ENCODE data around the gene IL12A.

The IL12A gene

GRCh38 chr3:160027541-160028195 lies 39.0 kb downstream of the IL12A start:
- Histone ChIP-seq H3K4me3 (ENCODE audit: low read depth in 1 of 2, low read length in 2 of 2) (no peak overlapping the region), H3K4me1 (ENCODE audit: control insufficient read depth in 1 of 2, insufficient read depth in 2 of 2, low read length in 2 of 2) (no peaks in the 10 kb centered on the region), H3K27me3 (ENCODE audit: control insufficient read depth in 1 of 2, insufficient read depth in 2 of 2, low read length in 2 of 2) (no peaks in the 10 kb centered on the region), H3K27ac (ENCODE audit: low read depth, low read length) (no peak overlapping the region), H3K9ac (ENCODE audit: low read depth in 1 of 2, low read length in 2 of 2) (no peak overlapping the region), H3K36me3 (ENCODE audit: control insufficient read depth in 1 of 2, insufficient read depth in 2 of 2, low read length in 2 of 2) (no peaks in the 10 kb centered on the region), H3K9me3 (ENCODE audit: control insufficient read depth in 1 of 2, low read length in 2 of 2) (no peaks in the 10 kb centered on the region)

- Histone ChIP-seq H3K9ac (ENCODE audit: low read depth in 1 of 2, low read length in 2 of 2) (no peak overlapping the region), H3K27ac (ENCODE audit: low read depth, low read length) (no peak overlapping the region), H3K9me3 (ENCODE audit: control insufficient read depth in 1 of 2, low read length in 2 of 2) (no peaks in the 10 kb centered on the region), H3K4me3 (ENCODE audit: low read depth in 1 of 2, low read length in 2 of 2) (no peak overlapping the region), H3K4me1 (ENCODE audit: control insufficient read depth in 1 of 2, insufficient read depth in 2 of 2, low read length in 2 of 2) (no peaks in the 10 kb centered on the region), H3K36me3 (ENCODE audit: control insufficient read depth in 1 of 2, insufficient read depth in 2 of 2, low read length in 2 of 2) (no peaks in the 10 kb centered on the region), H3K27me3 (ENCODE audit: control insufficient read depth in 1 of 2, insufficient read depth in 2 of 2, low read length in 2 of 2) (peaks cover 12 to 21% of the 10 kb centered on the region in 2 donors)
Observed at GRCh38 chr3:160035757-160036156, 47.1 kb downstream of the IL12A start.

GRCh38 chr3:160038862-160039562 lies 50.4 kb downstream of the IL12A start:
- Histone ChIP-seq H3K4me1 (ENCODE audit: control insufficient read depth in 1 of 2, insufficient read depth in 2 of 2, low read length in 2 of 2) (no peaks in the 10 kb centered on the region), H3K4me3 (ENCODE audit: low read depth in 1 of 2, low read length in 2 of 2) (no peak overlapping the region), H3K9ac (ENCODE audit: low read depth in 1 of 2, low read length in 2 of 2) (no peak overlapping the region), H3K36me3 (ENCODE audit: control insufficient read depth in 1 of 2, insufficient read depth in 2 of 2, low read length in 2 of 2) (no peaks in the 10 kb centered on the region), H3K9me3 (ENCODE audit: control insufficient read depth in 1 of 2, low read length in 2 of 2) (peaks cover 0 to 7% of the 10 kb centered on the region in 2 donors), H3K27me3 (ENCODE audit: control insufficient read depth in 1 of 2, insufficient read depth in 2 of 2, low read length in 2 of 2) (peaks cover 12 to 21% of the 10 kb centered on the region in 2 donors), H3K27ac (ENCODE audit: low read depth, low read length) (no peak overlapping the region)

DNA sequence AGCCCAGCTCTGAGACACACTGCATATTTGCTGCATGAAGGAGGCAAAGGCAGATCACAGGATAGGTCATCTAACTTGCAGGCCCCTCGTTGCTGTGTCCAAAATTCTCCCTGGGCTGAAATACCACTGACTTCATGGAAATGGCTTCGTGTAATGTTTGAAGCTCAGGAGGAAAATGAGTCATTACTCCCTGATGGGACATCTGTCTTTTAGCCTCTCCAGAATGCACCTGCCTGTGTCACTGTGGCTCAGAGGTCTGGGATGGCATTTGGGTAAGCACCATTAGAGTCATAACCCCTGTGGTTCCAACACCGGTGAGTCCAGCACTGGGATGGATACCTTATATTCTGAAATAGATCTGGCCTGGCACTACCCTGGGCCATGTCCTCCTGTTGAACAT lies 51.5 kb downstream of the IL12A start:
- no peak overlapping the region for H3K4me3 ChIP-seq (ENCODE audit: low read depth in 1 of 2, low read length in 2 of 2)
- H3K27me3 ChIP-seq (ENCODE audit: control insufficient read depth in 1 of 2, insufficient read depth in 2 of 2, low read length in 2 of 2), result peaks cover 12 to 21% of the 10 kb centered on the region in 2 donors
- H3K36me3 ChIP-seq (ENCODE audit: control insufficient read depth in 1 of 2, insufficient read depth in 2 of 2, low read length in 2 of 2), result no peaks in the 10 kb centered on the region
- no peak overlapping the region for H3K27ac ChIP-seq (ENCODE audit: low read depth, low read length)
- no peaks in the 10 kb centered on the region for H3K4me1 ChIP-seq (ENCODE audit: control insufficient read depth in 1 of 2, insufficient read depth in 2 of 2, low read length in 2 of 2)
- H3K9me3 ChIP-seq (ENCODE audit: control insufficient read depth in 1 of 2, low read length in 2 of 2), result peaks cover 0 to 7% of the 10 kb centered on the region in 2 donors
- no peak overlapping the region for H3K9ac ChIP-seq (ENCODE audit: low read depth in 1 of 2, low read length in 2 of 2)

DNA sequence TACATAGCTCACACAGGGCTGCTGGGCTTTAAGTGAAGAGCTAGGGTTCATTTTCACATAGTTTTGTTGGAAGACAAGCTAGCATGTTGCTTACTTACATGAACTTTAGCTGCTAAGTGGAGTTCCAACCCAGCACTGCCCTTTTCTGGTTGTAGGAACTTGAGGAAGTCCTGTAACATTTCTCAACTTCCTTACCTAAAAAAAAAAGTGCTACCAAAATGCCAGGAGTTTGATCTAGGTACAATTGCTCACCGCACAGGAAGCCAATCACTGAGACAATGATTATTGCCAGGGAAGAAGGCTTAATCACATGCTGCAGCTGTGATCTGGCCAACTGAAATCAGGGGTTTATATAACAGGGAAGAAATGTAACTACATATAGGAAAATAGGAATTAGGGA lies 52.8 kb downstream of the IL12A start:
- no peaks in the 10 kb centered on the region for H3K36me3 ChIP-seq (ENCODE audit: control insufficient read depth in 1 of 2, insufficient read depth in 2 of 2, low read length in 2 of 2)
- H3K4me3 ChIP-seq (ENCODE audit: low read depth in 1 of 2, low read length in 2 of 2), result no peak overlapping the region
- peaks cover 12 to 21% of the 10 kb centered on the region in 2 donors for H3K27me3 ChIP-seq (ENCODE audit: control insufficient read depth in 1 of 2, insufficient read depth in 2 of 2, low read length in 2 of 2)
- no peaks in the 10 kb centered on the region for H3K4me1 ChIP-seq (ENCODE audit: control insufficient read depth in 1 of 2, insufficient read depth in 2 of 2, low read length in 2 of 2)
- H3K9ac ChIP-seq (ENCODE audit: low read depth in 1 of 2, low read length in 2 of 2), result no peak overlapping the region
- H3K27ac ChIP-seq (ENCODE audit: low read depth, low read length), result no peak overlapping the region
- H3K9me3 ChIP-seq (ENCODE audit: control insufficient read depth in 1 of 2, low read length in 2 of 2), result peaks cover 0 to 7% of the 10 kb centered on the region in 2 donors

DNA sequence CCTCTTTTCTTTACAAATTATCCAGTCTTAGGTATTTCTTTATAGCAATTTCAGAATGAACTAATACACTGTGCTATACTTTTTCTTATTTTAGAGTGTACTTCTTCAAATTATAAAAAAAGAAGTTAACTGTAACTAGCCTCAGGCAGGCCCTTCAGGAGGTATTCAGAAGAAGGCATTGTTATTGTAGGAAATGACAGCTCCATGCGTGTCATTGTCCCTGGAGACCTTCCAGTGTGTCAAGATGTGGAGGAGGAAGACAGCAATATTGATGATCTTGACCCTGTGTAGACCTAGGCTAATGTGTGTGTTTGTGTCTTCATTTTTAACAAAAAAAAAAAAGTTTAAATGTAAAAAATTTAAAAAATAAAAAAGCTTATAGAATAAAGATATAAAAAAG lies 55.5 kb downstream of the IL12A start:
- H3K4me3 ChIP-seq (ENCODE audit: low read depth in 1 of 2, low read length in 2 of 2), result no peak overlapping the region
- H3K36me3 ChIP-seq (ENCODE audit: control insufficient read depth in 1 of 2, insufficient read depth in 2 of 2, low read length in 2 of 2), result no peaks in the 10 kb centered on the region
- H3K4me1 ChIP-seq (ENCODE audit: control insufficient read depth in 1 of 2, insufficient read depth in 2 of 2, low read length in 2 of 2), result no peaks in the 10 kb centered on the region
- H3K27me3 ChIP-seq (ENCODE audit: control insufficient read depth in 1 of 2, insufficient read depth in 2 of 2, low read length in 2 of 2), result peaks cover 7 to 9% of the 10 kb centered on the region in 2 donors
- no peak overlapping the region for H3K9ac ChIP-seq (ENCODE audit: low read depth in 1 of 2, low read length in 2 of 2)
- H3K27ac ChIP-seq (ENCODE audit: low read depth, low read length), result no peak overlapping the region
- peaks cover 0 to 7% of the 10 kb centered on the region in 2 donors for H3K9me3 ChIP-seq (ENCODE audit: control insufficient read depth in 1 of 2, low read length in 2 of 2)
